ENCODE results near the gene C16orf46.

C16orf46 gene

GRCh38 chr16:81012974-81013373 lies 64.1 kb downstream of the C16orf46 start:
- DNase-seq (ENCODE audit: low spot score) = no peak
